ENCODE data around the gene TTN. TPM values are rescaled to one million over a fixed set of nuclear protein-coding genes. Genes with fewer than 3 reads are reported as not detected.

Gene TTN
- total and polyA plus RNA-seq, 4 donors = 0.01 to 3.0 (median 0.80) TPM

DNA sequence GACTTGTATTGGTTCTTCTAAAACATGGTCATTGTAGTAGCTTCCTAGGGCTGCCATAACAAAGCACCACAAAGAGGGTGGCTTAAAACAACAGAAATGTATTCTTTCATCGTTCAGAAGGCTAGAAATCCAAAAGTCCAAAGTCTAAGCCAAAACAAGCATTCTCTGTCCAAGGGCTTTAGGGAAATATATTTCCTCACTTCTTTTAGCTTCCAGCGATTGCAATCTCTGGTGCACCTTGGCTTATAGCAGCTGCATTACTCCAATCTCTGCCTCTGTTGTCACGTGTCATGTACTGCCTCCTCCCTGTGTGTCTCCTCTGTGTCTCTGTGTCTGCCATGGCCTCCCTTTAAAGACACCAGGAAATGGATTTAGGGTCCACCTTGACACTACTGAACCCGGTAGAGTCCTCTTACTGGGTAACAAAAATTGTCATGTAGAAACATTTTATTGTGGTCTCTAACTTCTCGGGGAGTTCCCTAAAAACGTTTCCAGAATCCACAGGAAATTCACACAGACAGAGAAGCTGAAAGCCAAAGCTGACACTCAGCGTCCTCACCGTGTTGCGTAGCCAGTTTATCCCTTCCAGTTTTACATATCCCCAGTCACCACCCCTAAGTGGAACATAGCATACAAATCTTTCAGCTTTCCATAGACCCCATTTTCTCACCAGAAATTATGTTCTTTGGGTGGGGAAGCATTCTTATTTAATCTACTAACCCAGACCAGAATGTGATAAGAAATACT is 20.7 kb upstream of the TTN start:
- Histone ChIP-seq H3K9me3 (ENCODE audit: control insufficient read depth in 4 of 4, low read length in 3 of 4) (no peaks in the 10 kb centered on the region), H3K9ac (ENCODE audit: low read depth in 1 of 2, low read length in 2 of 2) (no peak overlapping the region), H3K27me3 (ENCODE audit: control insufficient read depth in 4 of 4, insufficient read depth in 4 of 4, low read length in 3 of 4) (no peaks in the 10 kb centered on the region), H3K36me3 (ENCODE audit: control insufficient read depth in 4 of 4, insufficient read depth in 3 of 4, low read depth in 1 of 4, low read length in 3 of 4) (no peaks in the 10 kb centered on the region), H3K4me3 (ENCODE audit: low read depth in 1 of 3, low read length in 3 of 3) (no peak overlapping the region), H3K4me1 (ENCODE audit: control insufficient read depth in 4 of 4, insufficient read depth in 4 of 4, low read length in 3 of 4) (no peaks in the 10 kb centered on the region), H3K27ac (ENCODE audit: low read depth in 1 of 2, low read length in 2 of 2) (no peak overlapping the region)
- no peak for DNase-seq (ENCODE audit: low spot score)
- 51% methylated on average over 9 of the region's 9 CpGs for whole genome bisulfite sequencing
- TF ChIP-seq EGR1 (IDR thresholded peaks at IDR 0.05; ENCODE audit: low read depth in 2 of 2) (no peak), HNF4A (conservative IDR thresholded peaks at IDR 0.05) (peak in 1 of 2 donors; percentile 25)
- TF ChIP-seq, protein P1, sequence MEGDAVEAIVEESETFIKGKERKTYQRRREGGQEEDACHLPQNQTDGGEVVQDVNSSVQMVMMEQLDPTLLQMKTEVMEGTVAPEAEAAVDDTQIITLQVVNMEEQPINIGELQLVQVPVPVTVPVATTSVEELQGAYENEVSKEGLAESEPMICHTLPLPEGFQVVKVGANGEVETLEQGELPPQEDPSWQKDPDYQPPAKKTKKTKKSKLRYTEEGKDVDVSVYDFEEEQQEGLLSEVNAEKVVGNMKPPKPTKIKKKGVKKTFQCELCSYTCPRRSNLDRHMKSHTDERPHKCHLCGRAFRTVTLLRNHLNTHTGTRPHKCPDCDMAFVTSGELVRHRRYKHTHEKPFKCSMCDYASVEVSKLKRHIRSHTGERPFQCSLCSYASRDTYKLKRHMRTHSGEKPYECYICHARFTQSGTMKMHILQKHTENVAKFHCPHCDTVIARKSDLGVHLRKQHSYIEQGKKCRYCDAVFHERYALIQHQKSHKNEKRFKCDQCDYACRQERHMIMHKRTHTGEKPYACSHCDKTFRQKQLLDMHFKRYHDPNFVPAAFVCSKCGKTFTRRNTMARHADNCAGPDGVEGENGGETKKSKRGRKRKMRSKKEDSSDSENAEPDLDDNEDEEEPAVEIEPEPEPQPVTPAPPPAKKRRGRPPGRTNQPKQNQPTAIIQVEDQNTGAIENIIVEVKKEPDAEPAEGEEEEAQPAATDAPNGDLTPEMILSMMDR (IDR thresholded peaks at IDR 0.05; ENCODE audit: low read depth, low read length, missing input control) = no peak

DNA sequence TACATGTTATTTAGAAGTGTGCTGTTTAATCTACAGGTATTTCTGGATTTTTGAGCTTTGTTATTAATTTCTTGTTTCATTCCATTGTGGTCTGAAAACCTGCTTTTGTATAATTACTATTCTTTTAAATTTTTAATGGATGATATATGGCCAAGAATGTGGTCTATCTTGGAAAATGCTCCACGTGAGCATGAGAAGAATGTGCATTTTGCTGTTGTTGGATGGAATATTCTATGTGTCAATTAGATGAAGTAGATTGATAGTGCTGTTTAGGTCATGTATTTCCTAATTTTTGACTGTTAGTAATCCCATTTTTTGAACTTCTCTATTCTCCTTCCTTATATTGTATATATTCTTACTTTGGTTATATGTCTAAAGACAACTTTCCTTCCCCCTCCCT is 19.9 kb upstream of the TTN start:
- no peak overlapping the region for H3K4me3 ChIP-seq (ENCODE audit: low read depth in 1 of 3, low read length in 3 of 3)
- H3K9ac ChIP-seq (ENCODE audit: low read depth in 1 of 2, low read length in 2 of 2) = no peak overlapping the region
- 54% methylated on average over 1 of the region's 1 CpG for WGBS
- TF ChIP-seq RAD21 (IDR thresholded peaks at IDR 0.05) (no peak), FOXA2 (IDR thresholded peaks at IDR 0.05) (no peak), JUND (IDR thresholded peaks at IDR 0.05) (no peak), HNF4A (conservative IDR thresholded peaks at IDR 0.05) (no peak), NR2F2 (IDR thresholded peaks at IDR 0.05) (no peak), EGR1 (IDR thresholded peaks at IDR 0.05; ENCODE audit: low read depth in 2 of 2) (no peak), FOXA1 (IDR thresholded peaks at IDR 0.05) (no peak), TAF1 (conservative IDR thresholded peaks at IDR 0.05) (no peak), HNF4G (IDR thresholded peaks at IDR 0.05) (no peak), RXRA (IDR thresholded peaks at IDR 0.05) (no peak)
- TF ChIP-seq, protein P2, sequence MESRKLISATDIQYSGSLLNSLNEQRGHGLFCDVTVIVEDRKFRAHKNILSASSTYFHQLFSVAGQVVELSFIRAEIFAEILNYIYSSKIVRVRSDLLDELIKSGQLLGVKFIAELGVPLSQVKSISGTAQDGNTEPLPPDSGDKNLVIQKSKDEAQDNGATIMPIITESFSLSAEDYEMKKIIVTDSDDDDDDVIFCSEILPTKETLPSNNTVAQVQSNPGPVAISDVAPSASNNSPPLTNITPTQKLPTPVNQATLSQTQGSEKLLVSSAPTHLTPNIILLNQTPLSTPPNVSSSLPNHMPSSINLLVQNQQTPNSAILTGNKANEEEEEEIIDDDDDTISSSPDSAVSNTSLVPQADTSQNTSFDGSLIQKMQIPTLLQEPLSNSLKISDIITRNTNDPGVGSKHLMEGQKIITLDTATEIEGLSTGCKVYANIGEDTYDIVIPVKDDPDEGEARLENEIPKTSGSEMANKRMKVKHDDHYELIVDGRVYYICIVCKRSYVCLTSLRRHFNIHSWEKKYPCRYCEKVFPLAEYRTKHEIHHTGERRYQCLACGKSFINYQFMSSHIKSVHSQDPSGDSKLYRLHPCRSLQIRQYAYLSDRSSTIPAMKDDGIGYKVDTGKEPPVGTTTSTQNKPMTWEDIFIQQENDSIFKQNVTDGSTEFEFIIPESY (IDR thresholded peaks at IDR 0.05) = no peak
- TF ChIP-seq, protein P1 (IDR thresholded peaks at IDR 0.05; ENCODE audit: low read depth, low read length, missing input control) = no peak
- TF ChIP-seq, protein P3, sequence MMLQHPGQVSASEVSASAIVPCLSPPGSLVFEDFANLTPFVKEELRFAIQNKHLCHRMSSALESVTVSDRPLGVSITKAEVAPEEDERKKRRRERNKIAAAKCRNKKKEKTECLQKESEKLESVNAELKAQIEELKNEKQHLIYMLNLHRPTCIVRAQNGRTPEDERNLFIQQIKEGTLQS (IDR thresholded peaks at IDR 0.05) = no peak
- TF ChIP-seq, protein P4, sequence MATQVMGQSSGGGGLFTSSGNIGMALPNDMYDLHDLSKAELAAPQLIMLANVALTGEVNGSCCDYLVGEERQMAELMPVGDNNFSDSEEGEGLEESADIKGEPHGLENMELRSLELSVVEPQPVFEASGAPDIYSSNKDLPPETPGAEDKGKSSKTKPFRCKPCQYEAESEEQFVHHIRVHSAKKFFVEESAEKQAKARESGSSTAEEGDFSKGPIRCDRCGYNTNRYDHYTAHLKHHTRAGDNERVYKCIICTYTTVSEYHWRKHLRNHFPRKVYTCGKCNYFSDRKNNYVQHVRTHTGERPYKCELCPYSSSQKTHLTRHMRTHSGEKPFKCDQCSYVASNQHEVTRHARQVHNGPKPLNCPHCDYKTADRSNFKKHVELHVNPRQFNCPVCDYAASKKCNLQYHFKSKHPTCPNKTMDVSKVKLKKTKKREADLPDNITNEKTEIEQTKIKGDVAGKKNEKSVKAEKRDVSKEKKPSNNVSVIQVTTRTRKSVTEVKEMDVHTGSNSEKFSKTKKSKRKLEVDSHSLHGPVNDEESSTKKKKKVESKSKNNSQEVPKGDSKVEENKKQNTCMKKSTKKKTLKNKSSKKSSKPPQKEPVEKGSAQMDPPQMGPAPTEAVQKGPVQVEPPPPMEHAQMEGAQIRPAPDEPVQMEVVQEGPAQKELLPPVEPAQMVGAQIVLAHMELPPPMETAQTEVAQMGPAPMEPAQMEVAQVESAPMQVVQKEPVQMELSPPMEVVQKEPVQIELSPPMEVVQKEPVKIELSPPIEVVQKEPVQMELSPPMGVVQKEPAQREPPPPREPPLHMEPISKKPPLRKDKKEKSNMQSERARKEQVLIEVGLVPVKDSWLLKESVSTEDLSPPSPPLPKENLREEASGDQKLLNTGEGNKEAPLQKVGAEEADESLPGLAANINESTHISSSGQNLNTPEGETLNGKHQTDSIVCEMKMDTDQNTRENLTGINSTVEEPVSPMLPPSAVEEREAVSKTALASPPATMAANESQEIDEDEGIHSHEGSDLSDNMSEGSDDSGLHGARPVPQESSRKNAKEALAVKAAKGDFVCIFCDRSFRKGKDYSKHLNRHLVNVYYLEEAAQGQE (IDR thresholded peaks at IDR 0.05) = no peak
- H3K4me1 ChIP-seq (ENCODE audit: control insufficient read depth in 4 of 4, insufficient read depth in 4 of 4, low read length in 3 of 4) = no peaks in the 10 kb centered on the region
- H3K27ac ChIP-seq (ENCODE audit: low read depth in 1 of 2, low read length in 2 of 2) = no peak overlapping the region
- no peaks in the 10 kb centered on the region for H3K9me3 ChIP-seq (ENCODE audit: control insufficient read depth in 4 of 4, low read length in 3 of 4)
- DNase-seq (ENCODE audit: low spot score) = no peak
- H3K27me3 ChIP-seq (ENCODE audit: control insufficient read depth in 4 of 4, insufficient read depth in 4 of 4, low read length in 3 of 4) = no peaks in the 10 kb centered on the region
- H3K36me3 ChIP-seq (ENCODE audit: control insufficient read depth in 4 of 4, insufficient read depth in 3 of 4, low read depth in 1 of 4, low read length in 3 of 4) = no peaks in the 10 kb centered on the region

All from liver (tissue), 9 donors.